AG09309 (cell line): ENCODE measurements around the gene DCTD.
A peak's percentile ranks its signal among the peaks of the same experiment; 100 is the strongest.

Experiments used
- DNase-seq: peaks from one replicate; pipeline ENCODE4 v3.0.0-alpha.2; 2010; ENCODE audit warnings: low read depth
- H3K4me3 ChIP-seq: 2 replicates; pipeline ENCODE4 v1.5.1; 2011; ENCODE audit warnings: mild to moderate bottlenecking, low read depth, low read length, moderate library complexity; ENCODE audit not compliant: control insufficient read depth
- CTCF ChIP-seq: IDR thresholded peaks from 2 replicates; pipeline ENCODE4 v1.5.1; 2011; ENCODE audit warnings: mild to moderate bottlenecking, low read depth, low read length, inconsistent platforms; ENCODE audit not compliant: insufficient read depth, control insufficient read depth; ENCODE audit errors: missing control alignments

DCTD gene

GRCh38 chr4:182917182-182918043 is at the start of gene DCTD:
Gene DCTD, minus strand, starts transcription at chr4:182917386. Its CDS starts 1,818 bp downstream, at chr4:182915568.
- H3K4me3 ChIP-seq = peak within 1 kb of the TSS; percentile 75
- TF ChIP-seq CTCF = peak; percentile 45
- DNase-seq = no peak

- H3K4me3 ChIP-seq = no peak overlapping the region
- DNase-seq = no peak
- TF ChIP-seq CTCF = no peak
These were observed 43.6 kb upstream of the DCTD start for GRCh38 chr4:182960746-182961145.

GRCh38 chr4:182960228-182960627 is 43.0 kb upstream of the DCTD start:
- DNase-seq = no peak
- no peak for TF ChIP-seq CTCF
- no peak overlapping the region for H3K4me3 ChIP-seq

- DNase-seq = no peak
- no peak for TF ChIP-seq CTCF
- H3K4me3 ChIP-seq = no peak overlapping the region
These were observed 38.2 kb upstream of the DCTD start for GRCh38 chr4:182955411-182955810.

GRCh38 chr4:182944484-182945213 is 27.5 kb upstream of the DCTD start:
- no peak overlapping the region for H3K4me3 ChIP-seq
- DNase-seq = no peak
- TF ChIP-seq CTCF = no peak

GRCh38 chr4:182939680-182940079 is 22.5 kb upstream of the DCTD start:
- no peak for TF ChIP-seq CTCF
- H3K4me3 ChIP-seq = no peak overlapping the region
- DNase-seq = no peak
